Duodenal mucosa (tissue), 2 donors: ENCODE results near the gene ACYP2.
"Not testable (repeated sequence)": the region's sequence is repeated elsewhere in the genome, so short reads cannot be mapped to it uniquely, and the experiment has no call there.

Experiments
- H3K27ac ChIP-seq: one replicate; pipeline ENCODE4 v1.7.0; 2013; ENCODE audit warnings: low read depth, low read length
- H3K27me3 ChIP-seq, 2 donors: one replicate each; pipeline ENCODE4 v1.7.0; 2013; ENCODE audit warnings: low read length in 2 of 2, control low read depth in 1 of 2; ENCODE audit not compliant: insufficient read depth in 2 of 2, control insufficient read depth in 1 of 2
- H3K36me3 ChIP-seq, 2 donors: one replicate each; pipeline ENCODE4 v1.7.0; 2013; ENCODE audit warnings: low read length in 2 of 2, control low read depth in 1 of 2; ENCODE audit not compliant: insufficient read depth in 2 of 2, control insufficient read depth in 1 of 2
- H3K4me1 ChIP-seq, 2 donors: one replicate each; pipeline ENCODE4 v1.7.0; 2013; ENCODE audit warnings: low read length in 2 of 2, control low read depth in 1 of 2; ENCODE audit not compliant: insufficient read depth in 2 of 2, control insufficient read depth in 1 of 2
- H3K4me3 ChIP-seq, 2 donors: one replicate each; pipeline ENCODE4 v1.7.0; 2013; ENCODE audit warnings: low read length in 2 of 2, low read depth in 1 of 2
- H3K9ac ChIP-seq, 2 donors: one replicate each; pipeline ENCODE4 v1.7.0; 2013; ENCODE audit warnings: low read length in 2 of 2, low read depth in 1 of 2
- H3K9me3 ChIP-seq, 2 donors: one replicate each; pipeline ENCODE4 v1.7.0; 2013; ENCODE audit warnings: low read length in 2 of 2, control low read depth in 1 of 2; ENCODE audit not compliant: control insufficient read depth in 1 of 2

ACYP2 gene

DNA sequence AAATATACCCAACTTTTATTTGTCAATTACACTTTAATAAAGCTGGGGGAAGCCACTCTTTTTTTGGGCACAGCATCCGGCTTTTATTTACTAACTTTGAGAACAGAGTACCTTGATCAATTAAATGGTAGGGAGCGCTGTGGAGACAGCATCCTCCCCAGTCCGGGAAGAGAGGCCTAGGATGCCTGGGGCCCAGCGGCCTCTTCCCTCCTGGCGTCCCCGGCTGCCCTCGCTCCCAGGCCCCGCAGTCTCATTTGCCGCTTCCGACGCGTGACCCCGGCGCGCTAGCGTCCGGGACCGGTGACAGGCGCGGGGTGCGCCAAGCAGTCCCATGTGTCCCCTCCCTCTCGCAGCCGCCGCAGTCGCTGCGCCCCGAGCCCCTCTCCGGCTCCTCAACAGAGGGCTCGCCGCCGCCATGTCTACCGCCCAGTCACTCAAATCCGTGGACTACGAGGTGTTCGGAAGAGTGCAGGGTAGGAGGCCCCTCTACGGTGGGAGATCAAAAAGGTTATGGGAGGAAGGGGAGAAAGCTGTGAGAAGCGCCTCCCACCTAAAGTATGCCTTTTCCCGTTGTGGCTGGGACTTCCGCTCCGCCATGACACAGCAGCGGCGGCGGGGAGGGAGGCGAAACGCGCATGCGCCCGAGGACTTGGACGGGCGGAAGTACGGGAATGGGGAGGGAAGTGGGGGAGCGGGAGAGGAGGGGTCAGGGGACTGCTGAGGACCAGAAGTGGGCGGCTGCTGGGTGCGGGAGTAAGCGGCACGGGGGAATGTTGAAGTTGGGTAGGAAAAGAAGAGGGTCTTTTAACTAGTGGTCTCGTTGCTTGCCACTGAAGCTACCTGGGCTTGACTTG is at the start of gene ACYP2:
Gene ACYP2, plus strand, starts transcription at position 332 of the 854 bp plus-strand sequence.
- Histone ChIP-seq H3K27ac (peak within 1 kb of the TSS; percentile 99), H3K9me3 (peaks cover under 1 to 4% of the 10 kb centered on the region in 2 donors), H3K4me3 (peak within 1 kb of the TSS; percentile 91 to 92), H3K36me3 (no peaks in the 10 kb centered on the region), H3K27me3 (no peaks in the 10 kb centered on the region), H3K4me1 (peaks cover 0 to 6% of the 10 kb centered on the region in 2 donors), H3K9ac (peak within 1 kb of the TSS; percentile 91 to 98)

DNA sequence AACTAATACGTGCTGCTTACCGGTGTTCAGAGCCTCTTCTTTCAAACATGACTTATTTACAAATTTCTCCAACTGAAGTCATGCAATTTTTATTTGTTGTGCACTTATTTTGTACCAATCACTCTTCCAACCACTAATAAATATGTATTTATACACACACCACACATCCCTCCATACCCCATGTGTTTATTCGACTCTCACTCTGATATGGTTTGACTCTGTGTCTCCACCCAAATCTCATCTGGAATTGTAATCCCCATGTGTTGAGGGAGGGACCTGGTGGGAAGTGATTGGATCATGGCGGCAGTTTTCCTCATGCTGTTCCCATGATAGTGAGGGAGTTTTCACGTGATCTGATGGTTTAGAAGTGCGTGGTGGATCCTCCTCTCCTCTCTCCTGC is 49.5 kb upstream of the ACYP2 start:
- Histone ChIP-seq H3K27me3 (no peaks in the 10 kb centered on the region), H3K4me1 (no peaks in the 10 kb centered on the region), H3K36me3 (no peaks in the 10 kb centered on the region), H3K4me3 (no peak overlapping the region), H3K9me3 (no peaks in the 10 kb centered on the region), H3K27ac (no peak overlapping the region), H3K9ac (no peak overlapping the region)

DNA sequence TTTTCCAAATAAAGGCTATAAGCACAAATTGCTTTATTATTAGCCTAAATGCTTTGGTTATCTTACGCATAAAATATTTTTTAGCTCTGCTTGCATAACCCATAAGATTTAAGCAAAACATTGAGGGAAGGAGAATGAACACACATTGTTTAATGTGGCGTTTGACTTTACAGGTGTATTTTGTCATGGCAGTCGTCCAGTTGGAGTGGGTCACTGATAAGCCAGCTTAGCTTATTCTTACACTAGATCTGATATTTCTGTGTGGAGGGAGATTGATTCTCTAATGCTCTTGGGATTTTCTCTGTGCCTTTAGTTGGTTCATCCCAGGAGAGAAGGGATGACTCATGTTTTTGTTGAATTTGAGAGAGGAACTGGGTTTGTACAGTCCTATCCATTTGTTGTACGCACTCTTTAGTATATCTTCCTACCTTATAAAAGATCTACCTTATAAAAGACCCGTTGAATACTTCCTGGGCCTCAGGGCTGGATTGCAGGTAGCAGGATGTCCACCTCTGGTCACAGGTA is 47.5 kb upstream of the ACYP2 start:
- H3K27me3 ChIP-seq: no peaks in the 10 kb centered on the region
- no peaks in the 10 kb centered on the region for H3K4me1 ChIP-seq
- no peaks in the 10 kb centered on the region for H3K36me3 ChIP-seq
- no peaks in the 10 kb centered on the region for H3K9me3 ChIP-seq
- H3K4me3 ChIP-seq: no peak overlapping the region
- no peak overlapping the region for H3K27ac ChIP-seq
- H3K9ac ChIP-seq: no peak overlapping the region

DNA sequence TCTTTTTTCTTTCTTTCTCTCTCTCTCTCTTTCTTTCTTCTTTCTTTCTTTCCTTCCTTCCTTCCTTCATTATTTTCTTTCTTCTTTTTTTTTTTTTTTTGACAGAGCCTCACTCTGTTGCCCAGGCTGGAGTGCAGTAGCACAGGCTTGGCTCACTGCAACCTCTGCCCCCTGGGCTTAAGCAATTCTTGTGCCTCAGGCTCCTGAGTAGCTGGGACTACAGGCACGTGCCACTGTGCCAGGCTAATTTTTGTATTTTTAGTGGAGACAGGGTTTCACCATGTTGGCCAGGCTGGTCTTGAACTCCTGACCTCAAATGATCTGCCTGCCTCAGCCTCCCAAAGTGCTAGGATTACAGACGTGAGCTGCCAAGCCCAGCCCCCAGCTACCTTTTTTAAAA is 42.9 kb upstream of the ACYP2 start:
- not testable (repeated sequence) for H3K9ac ChIP-seq, H3K36me3 ChIP-seq, H3K9me3 ChIP-seq, H3K4me3 ChIP-seq, H3K27me3 ChIP-seq, H3K27ac ChIP-seq, H3K4me1 ChIP-seq

DNA sequence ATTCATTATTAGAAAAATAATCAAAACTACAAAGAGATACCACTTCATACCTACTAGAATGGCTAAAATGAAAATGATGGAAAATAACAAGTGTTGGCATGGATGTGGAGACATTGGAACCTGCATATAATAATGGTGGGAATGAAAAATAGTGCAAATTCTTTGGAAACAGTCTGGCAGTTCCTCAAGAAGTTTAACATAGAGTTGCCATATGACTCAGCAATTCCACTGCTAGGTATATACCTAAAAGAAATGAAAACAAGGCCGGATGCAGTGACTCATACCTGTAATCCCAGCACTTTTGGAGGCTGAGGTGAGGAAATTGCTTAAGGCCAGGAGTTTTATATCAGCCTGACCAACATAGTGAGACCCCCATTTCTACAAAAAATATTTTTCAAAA is 41.6 kb upstream of the ACYP2 start:
- H3K9ac ChIP-seq: no peak overlapping the region
- H3K36me3 ChIP-seq: no peaks in the 10 kb centered on the region
- H3K4me1 ChIP-seq: peaks cover 4 to 8% of the 10 kb centered on the region in 2 donors
- H3K27ac ChIP-seq: no peak overlapping the region
- no peak overlapping the region for H3K4me3 ChIP-seq
- no peaks in the 10 kb centered on the region for H3K27me3 ChIP-seq
- no peaks in the 10 kb centered on the region for H3K9me3 ChIP-seq

DNA sequence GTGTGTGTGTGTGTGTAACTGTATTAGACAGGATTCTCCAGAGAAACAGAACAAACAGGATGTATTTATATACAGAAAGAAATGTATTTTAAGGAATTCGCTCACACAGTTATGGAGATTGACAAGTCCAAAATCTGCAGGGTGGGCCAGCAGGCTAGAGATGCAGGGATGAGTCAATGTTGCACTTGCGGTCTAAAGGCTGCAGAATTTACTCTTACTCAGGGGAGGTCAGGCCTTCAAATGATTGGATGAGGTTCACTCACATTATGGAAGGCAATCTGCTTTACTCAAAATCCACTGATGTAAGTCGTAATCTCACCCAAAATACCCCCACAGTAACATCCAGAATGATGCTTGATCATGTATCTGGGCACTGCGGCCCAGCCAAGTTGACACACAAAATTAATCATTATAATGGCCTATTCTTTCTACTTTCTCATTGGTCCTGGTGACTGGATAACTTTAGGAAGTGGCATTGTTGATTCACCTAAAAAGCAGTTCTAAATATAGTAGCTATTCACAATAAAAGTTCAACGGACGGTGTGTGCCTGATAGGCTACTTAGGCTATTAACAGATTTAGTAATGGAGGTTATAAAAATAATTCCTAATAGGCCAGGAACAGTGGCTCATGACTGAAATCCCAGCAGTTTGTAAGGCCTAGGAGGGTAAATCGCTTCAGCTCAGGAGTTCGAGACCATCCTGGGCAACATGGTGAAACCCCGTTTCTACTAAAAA is 40.6 kb upstream of the ACYP2 start:
- no peaks in the 10 kb centered on the region for H3K27me3 ChIP-seq
- H3K36me3 ChIP-seq: no peaks in the 10 kb centered on the region
- no peak overlapping the region for H3K27ac ChIP-seq
- no peak overlapping the region for H3K9ac ChIP-seq
- no peak overlapping the region for H3K4me3 ChIP-seq
- H3K4me1 ChIP-seq: peaks cover 4 to 8% of the 10 kb centered on the region in 2 donors
- no peaks in the 10 kb centered on the region for H3K9me3 ChIP-seq

DNA sequence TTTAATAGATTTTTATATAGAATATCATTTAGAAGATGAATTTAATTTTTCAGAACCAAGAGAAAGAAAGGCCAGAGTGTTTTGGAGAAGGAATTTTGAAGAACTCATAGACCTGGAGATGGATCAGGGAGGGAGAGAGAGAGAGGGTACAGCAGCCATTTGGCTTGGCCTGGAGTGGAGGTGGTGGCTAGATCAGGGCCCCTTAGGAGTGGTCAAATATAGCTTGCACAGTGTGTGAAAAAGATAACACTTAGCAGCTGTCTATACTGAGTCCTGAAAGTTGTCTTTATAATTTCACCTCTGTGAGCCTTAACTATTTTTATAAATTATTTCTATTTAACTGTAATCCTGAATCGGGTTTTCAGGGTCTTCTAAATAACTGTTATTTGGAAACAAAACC is 38.8 kb upstream of the ACYP2 start:
- no peak overlapping the region for H3K27ac ChIP-seq
- no peak overlapping the region for H3K4me3 ChIP-seq

DNA sequence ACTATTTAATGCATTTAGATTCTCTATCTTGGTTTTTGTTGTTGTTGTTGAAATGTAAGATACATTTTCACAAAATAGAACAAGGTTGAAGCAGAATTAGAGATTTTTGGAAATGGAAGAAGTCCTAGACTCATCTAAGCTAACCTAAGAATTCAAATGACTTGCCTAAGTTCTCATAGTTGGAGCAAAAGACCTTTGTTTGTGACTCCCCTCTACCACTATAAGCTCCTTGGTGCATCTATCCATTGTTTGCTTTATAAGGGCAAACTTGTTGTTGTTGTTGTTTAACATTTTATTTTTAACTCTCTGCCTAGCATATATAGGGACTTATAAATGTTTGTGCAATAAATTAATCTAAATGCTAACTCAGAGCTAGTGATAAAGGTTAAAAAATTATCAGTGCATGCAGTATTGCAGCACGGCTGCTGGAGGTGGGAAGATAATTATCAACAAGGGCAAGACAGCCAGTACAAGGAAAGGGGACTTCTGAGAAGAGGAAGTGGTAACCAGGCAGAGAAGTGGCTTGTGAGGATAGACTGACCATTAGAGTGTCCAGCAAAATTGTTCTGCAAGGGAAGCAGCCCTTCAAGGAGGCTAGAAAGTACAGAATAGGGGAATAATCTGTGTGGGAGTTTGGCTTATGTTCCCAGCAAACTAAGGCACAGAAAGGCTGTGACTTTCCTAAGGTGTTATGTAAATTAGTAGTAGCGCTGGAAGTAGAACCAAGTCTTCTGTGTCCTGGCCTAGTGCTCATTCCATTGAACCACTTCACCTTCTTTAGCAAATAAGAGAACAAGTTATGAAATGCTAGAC is 38.1 kb upstream of the ACYP2 start:
- Histone ChIP-seq H3K27me3 (no peaks in the 10 kb centered on the region), H3K9ac (no peak overlapping the region), H3K4me3 (no peak overlapping the region), H3K27ac (no peak overlapping the region), H3K36me3 (no peaks in the 10 kb centered on the region), H3K9me3 (no peaks in the 10 kb centered on the region), H3K4me1 (peaks cover 4 to 8% of the 10 kb centered on the region in 2 donors)

More for the DNA sequence above, 38.8 kb upstream of the ACYP2 start:
- H3K9ac ChIP-seq: no peak overlapping the region
- H3K9me3 ChIP-seq: no peaks in the 10 kb centered on the region
- no peaks in the 10 kb centered on the region for H3K27me3 ChIP-seq
- no peaks in the 10 kb centered on the region for H3K36me3 ChIP-seq
- peaks cover 4 to 8% of the 10 kb centered on the region in 2 donors for H3K4me1 ChIP-seq

DNA sequence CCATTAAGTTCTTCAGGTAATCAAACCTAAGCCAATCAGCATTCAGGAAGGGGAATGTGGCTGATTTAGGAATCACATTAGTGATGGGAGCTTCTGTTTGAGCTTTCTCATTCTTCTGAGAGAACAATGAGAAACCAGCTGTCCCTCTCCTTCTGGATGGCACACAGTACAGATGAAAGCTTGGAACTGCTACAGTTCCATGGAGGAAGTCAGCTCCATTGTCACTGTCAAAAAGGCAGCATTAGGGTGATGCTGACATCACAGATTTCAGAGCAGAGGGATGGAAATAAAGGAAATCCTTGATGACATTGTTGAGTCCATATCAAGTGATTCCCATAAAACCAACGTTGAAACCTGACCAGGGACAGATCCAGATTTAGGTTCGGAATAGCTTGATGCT is 36.1 kb upstream of the ACYP2 start:
- Histone ChIP-seq H3K27ac (no peak overlapping the region), H3K9ac (no peak overlapping the region), H3K4me3 (no peak overlapping the region), H3K27me3 (no peaks in the 10 kb centered on the region), H3K9me3 (no peaks in the 10 kb centered on the region), H3K36me3 (no peaks in the 10 kb centered on the region), H3K4me1 (peaks cover 4 to 8% of the 10 kb centered on the region in 2 donors)
